Inferior parietal cortex (tissue), 1 donor: ENCODE data around the gene GMEB1.
"Not testable (repeated sequence)": the region's sequence is repeated elsewhere in the genome, so short reads cannot be mapped to it uniquely, and the experiment has no call there.

Source experiments
- DNase-seq: peaks from one replicate; pipeline ENCODE4 v3.0.0-alpha.2; 2016; ENCODE audit errors: extremely low spot score

GMEB1 gene, protein sequence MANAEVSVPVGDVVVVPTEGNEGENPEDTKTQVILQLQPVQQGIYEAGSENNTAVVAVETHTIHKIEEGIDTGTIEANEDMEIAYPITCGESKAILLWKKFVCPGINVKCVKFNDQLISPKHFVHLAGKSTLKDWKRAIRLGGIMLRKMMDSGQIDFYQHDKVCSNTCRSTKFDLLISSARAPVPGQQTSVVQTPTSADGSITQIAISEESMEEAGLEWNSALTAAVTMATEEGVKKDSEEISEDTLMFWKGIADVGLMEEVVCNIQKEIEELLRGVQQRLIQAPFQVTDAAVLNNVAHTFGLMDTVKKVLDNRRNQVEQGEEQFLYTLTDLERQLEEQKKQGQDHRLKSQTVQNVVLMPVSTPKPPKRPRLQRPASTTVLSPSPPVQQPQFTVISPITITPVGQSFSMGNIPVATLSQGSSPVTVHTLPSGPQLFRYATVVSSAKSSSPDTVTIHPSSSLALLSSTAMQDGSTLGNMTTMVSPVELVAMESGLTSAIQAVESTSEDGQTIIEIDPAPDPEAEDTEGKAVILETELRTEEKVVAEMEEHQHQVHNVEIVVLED

DNA sequence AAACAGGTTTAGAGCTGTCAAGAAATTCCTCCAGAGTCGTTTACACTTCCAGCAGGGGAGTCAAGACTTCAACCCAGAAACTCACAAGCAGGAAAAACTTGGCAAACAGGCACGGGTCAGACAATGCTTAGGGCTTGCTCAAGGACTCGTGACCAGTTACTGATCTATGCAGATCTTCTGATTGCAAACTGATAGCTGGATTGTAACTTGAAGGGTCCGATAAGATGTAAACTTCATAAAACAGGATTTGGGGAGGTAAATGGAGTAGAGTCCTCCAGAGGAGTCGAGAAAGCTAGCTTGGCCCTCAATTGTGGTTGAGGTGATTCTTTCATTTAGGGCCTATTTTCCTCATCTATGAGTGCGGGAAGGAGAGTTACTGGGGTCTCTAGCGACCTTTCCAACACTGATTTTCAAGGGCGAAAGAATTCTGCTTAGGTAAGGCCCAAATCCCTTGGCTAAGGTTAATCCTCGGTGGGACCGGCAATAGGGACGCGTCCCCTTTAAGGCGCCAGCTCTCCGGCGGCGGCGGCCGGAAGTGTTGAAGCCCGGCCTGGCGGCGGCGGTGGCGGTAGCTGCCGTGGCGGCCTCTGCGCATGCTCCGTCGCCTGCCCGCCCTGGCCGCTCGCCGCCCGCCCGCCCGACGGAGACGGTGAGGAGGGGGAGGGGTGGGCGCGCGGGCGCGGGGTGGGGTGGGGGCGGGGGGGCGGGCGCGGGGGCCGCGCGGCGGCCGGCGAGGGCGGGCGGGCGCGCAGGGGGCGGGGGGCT lies at the start of gene GMEB1:
GMEB1 (plus strand) TSS at position 594 of the 765 bp plus-strand sequence. CDS start 14,829 bp downstream, outside the sequence.
- DNase-seq = peak; percentile 89

DNA sequence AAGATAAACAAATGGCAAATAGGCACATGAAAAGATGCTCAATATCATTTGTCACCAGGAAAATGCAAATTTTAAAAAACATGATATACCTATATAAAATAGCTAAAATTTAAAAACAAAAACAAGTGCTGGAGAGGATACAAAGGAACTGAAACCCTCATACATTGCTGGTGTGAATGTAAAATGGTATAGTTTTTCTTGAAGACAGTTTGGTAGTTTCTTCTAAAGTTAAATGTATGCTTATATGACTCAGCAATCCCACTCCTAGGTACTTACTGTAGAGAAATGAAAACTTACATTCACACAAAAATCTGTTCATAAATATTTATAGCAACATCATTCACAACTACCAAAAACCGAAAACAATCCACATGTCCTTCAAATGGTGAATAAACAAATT lies 36.9 kb upstream of the GMEB1 start:
- no peak for DNase-seq

DNA sequence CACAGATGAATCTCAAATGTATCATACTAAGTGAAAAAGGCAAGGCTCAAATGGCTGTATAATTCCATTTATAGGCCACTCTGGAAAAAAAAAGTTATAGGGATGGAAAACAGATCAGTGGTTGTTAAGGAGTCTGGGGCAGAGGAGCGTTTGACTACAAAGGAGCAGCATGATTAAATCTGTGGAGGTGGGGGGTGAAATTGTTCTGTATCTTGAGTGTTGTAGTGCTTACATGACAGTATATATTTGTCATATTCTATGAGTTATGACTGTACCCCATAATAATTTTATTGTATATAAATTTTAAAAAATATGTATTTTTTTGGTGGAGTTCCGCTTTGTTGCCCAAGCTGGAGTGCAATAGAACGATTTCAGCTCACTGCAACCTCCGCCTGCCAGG lies 36.0 kb upstream of the GMEB1 start:
- no peak for DNase-seq

DNA sequence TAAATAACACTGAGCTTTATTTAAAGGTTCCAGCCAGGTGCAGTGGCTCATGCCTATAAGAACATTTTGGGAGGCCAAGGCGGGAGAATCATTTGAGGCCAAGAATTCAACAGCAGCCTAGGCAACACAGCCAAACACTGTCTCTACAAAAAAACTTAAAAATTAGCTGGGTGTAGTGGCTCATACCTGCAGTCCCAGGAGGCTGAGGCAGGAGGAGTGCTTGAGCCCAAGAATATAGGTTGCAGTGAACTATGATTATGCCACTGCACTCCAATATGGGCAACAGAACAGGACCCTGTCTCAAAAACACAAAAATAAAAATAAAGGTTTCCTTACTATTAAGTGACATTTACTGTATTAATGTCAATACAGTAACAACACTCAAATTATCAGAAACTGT lies 27.8 kb upstream of the GMEB1 start:
- no peak for DNase-seq

DNA sequence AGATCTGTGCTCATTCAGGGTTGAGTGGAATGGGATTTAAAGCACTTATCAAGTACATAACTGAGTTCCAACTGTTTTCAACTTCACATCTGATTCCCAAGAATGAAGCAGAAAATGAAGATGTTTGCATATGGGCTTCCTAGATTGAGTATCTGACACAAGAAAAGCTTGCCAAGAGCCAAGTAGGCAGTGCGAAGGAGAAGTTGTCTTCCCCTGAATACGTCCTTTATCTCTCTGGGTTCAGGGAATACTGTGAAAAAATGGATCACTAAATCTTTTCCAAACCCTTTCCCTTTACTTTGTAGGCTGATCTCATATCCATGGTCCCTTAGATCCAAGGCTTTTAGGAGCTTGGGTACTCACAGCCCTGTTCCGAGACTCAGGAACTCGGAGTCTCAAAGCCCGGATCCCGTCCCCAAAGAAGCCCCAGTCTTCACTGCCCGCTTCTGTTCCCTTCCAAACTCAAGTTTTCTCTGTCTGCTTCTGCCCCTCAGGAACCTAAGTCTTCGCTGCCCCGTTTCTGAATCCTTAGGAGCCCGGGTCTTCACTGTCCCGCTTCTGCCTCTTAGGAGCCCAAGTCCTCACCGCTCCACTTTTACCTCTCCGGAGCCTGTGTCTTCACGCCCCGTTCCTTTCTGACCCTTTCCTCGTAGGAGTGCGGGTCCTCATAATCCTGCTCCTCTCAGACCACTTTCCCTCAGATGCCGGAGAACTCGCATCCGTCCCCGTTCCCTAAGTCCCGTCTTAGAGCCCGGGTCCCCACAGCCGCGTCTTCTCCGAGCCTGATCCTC lies 26.3 kb upstream of the GMEB1 start:
- no peak for DNase-seq

DNA sequence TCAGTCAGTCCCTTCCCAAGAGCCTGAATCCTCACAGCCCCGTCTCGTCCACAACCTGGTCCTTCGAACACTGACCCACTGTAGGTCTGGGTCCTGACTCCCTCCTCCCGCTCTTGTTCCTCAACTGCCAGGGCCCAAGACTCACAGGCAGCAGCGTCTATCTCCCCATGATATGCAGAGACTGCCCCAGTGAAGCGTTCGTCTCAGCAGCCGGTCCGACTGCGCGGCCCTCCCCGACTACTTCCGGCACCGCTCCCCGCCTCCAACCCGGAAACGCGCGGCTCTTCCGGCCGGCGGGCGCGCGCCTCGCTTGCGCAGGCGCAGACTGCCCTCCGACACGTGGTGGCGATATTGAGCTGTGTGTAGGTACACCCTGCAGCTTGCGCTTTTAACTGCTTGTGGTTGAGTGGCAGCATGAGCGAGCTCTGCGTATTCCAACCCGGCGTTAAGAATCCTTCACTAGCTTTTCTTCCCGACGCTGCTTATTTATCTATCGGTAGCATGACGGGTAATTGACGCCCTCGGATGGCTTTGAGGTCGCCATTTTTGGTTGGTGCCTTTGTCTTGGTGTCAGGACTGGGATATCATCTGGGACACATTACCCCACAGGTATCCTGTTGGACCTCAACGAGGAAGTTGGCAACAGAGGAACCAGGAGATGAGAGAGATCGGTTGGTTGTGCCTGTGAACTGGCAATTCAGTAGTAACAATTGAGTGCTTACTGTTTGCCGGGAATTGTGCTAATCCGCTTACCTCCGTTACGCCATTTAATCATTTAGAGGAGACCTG lies 25.5 kb upstream of the GMEB1 start, which contains the start of gene TAF12:
TAF12 (minus strand) TSS at position 221 of the 789 bp plus-strand sequence. CDS start 20,986 bp downstream, outside the sequence.
- DNase-seq = peak; percentile 97

DNA sequence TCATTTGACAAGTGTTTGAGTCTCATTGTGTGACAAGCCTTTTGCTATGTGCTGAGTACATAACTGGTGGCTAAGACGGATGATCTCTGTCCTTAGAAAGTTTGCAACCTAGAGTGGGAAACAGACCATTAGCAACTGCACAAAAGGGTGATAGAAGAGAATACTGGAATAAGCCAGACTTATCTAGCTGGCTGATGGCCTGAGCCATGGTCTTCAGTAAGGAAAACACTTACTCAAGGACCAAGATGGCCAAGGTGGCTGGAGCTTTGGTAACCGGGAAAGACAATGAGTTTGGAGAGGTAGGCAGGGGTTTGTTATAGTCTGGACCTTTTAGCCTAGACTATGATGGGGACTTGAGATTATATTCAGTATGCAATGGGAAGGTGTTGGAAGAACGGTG lies 24.1 kb upstream of the GMEB1 start:
- no peak for DNase-seq

DNA sequence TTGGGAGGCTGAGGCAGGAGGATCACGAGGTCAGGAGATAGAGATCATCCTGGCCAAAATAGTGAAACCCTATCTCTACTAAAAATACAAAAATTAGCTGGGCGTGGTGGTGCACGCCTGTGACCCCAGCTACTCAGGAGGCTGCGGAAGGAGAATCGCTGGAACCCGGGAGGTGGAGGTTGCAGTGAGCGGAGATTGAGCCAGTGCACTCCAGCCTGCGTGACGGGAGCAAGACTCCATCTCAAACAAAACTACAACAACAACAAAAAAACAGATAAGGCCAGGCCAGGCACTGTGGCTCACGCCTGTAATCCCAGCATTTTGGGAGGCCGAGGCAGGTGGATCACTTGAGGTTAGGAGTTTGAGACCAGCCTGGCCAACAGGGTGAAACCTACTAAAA lies 23.2 kb upstream of the GMEB1 start:
- not testable (repeated sequence) for DNase-seq

DNA sequence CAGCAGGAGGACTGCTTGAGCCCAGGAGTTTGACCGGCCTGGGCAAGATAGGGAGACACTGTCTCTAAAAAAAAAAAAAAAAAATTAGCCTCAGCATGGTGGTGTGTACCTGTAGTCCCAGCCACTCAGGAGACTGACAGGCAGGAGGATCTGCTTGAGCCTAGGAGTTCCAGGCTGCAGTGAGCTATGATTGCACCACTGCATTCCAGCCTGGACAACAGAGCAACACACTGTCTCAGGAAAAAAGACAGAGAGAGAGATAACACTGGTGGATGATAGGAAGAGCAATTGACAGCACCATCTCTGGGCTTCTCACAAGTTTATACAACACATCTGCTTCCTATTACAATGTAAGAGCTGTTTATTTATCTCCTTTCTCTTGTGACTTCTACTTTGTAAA lies 22.5 kb upstream of the GMEB1 start:
- no peak for DNase-seq

DNA sequence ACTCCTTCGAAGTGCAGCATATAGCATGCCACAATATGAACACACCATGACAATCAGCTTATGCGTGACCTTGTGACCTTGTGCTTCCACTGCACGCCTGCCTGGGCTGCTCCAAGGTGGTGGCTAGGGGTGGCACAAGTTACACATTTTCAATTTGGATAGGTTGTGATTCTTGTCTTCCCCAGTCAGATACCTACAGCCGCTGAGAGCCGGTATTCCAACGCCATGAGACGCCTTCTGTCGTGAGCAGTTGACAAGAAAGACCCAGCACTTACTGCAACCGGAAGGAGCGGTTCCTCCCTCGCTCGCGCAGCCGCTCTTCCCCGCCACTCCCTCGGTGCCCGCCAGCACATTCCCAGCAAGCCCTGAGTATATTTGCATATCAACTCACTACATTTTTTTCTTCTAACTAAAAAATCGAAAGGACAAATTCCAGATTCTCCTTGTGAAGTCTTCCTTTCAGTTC lies 20.5 kb upstream of the GMEB1 start:
- no peak for DNase-seq

DNA sequence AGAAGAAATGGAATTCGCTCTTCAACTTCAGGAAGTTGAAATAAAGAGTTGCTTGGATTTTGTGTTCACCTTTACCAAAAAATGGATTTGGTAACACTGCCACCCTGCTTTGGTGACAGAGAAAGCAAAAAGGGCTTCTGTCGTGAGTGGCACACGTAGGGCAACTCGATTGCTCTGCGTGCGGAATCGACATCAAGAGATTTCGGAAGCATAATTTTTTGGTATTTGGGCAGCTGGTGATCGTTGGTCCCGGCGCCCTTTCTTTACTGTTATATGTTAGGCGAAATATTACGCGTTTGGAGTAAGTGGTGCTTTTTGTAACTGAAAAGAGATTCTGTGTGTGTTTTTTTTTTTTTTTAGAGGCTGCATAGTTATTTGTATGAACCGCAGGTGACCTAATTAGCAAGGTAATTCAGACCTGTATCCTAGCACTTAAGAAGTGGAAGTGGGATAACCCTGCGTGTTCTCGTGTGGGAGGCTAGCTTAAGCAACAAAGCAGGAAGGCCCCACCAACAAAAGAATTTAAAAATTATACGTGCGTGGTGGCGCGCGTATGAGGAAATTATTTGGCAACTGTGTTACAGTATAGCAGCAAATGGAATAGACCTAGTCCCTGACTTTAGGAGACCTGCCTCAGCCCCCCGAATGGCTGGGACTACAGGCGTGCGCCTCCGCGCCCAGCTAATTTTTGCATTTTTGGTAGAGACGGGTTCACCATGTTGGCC lies 19.9 kb upstream of the GMEB1 start, which contains the start of gene RNU11:
RNU11 (plus strand) TSS at position 127 of the 725 bp plus-strand sequence.
- peak; percentile 97 for DNase-seq

DNA sequence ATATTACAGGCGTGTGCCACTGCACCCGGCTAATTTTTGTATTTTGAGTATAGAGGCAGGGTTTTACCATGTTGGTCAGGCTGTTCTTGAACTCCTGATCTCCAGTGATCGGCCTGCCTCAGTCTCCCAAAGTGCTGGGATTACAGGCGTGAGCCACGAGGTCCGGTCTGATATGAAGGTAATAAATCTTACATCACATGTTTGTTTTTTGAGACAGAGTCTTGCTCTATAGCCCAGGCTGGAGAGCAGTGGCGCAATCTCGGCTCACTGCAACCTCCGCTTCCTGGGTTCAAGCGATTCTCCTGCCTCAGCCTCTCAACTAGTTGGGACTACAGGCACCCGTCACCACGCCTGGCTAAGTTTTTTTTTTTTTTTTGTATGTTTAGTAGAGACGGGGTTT lies 15.5 kb upstream of the GMEB1 start:
- DNase-seq = not testable (repeated sequence)

DNA sequence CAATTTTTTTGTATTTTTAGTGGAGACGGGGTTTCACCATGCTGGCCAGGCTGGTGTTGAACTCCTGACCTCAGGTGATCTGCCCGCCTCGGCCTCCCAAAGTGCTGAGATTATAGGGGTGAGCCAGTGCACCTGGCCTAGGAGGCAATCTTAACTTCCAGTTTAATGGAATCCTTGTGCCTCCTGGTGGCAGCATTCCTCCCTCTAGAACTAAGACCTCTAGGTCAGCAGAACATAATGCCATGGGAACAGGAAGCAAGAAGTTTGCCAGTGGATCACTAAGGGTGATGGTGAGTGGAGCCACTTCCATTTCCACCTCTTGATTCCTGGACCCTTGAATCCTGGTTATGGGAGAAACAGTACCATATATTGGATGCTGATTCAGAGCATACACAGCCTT lies 14.7 kb upstream of the GMEB1 start:
- DNase-seq = not testable (repeated sequence)

DNA sequence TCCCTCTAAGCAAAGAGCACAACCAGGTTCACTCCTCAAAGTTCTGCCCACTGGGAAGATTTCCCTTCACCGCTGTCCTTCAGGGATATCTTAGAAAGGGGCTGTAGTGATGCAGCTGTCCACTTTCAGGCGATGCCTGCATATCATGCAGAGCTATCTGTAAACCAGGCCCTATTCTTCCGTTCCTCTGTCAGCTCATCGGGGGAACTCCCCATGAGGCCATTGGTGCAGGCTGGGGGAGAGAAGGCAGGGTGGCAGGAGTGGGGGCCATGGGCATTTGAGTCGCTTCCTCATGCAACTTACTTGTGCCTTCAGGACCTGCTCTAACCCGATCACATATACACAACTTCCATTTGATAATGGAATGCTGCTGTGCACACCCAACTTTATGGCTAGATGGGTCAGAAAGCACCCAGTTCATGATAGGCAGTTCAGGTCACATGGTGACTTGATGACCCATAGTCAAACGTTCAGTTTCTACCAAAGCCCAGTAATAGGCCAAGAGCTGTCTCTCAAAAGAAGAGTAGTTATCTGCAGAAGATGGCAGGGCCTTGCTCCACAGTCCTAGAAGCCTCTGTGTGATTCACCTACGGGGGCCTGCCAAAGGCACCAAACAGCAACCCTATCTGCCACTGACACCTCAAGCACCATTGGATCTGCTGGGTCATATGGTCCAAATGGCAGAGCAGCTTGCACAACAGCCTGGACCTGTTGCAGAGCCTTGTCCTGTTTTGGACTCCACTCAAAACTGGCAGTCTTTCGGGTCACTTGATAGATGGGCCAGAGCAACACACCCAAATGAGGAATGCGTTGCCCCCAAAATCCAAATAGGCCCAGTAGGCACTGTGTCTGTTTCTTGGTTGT lies 12.9 kb upstream of the GMEB1 start:
- DNase-seq = not testable (repeated sequence)

DNA sequence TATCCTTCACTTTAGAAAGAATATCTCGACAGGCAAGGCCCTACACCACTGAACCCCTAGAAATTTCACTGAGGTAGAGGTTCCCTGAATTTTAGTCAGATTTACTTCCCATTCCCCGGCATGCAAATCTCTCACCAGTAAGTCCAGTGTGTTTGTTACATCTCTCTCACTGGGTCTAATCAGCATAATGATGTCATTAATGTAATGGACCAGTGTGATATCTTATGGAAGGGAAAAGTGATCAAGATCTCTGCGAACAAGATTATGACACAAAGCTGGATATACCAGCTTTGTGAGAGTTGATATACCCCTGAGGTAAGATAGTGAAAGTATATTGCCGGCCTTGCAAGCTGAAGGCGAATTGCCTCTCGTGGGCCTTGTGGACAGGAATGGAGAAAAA lies 12.2 kb upstream of the GMEB1 start:
- DNase-seq = no peak

DNA sequence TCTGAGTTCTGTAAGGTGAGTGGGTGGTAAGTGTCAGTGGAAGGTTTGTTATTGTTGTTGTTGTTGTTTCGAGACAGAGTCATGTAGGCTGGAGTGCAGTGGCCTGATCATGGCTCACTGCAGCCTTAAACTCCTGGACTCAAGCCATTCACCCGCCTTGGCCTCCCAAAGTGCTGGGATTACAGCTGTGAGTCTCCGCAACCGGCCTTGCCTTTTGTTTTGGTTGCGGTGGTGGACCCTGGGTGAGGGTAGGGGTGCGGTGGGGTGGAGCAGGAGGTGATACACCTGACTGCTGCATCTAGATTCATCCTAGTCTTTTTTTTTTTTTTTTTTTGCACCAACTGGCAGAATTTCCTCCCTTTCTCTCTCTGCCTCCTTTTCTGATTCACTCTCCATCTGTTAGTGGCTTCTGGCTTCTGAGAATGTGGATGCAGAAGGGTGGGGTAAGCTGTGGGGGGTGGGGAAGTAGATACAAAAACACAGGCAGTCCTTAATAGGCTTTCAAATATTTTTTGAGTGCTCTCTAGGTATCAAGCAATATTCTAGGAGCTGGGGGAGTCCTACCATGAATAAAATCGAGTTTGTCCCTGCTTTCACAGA lies 4.6 kb upstream of the GMEB1 start:
- DNase-seq = no peak

DNA sequence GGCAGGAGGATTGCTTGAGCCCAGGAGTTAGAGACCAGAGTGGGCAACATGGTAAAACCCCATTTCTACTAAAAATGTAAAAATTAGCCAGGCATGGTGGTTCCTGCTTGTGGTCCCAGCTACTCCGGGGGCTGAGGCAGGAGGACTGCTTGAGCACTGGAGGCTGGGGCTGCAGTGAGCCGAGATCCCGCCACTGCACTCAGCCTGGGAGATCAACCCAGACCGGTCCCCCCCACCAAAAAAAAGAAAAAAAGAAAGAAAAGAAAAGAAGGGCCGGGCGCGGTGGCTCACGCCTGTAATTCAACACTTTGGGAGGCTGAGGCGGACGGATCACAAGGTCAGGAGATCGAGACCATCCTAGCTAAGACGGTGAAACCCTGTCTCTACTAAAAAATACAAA lies 1.8 kb upstream of the GMEB1 start:
- no peak for DNase-seq

DNA sequence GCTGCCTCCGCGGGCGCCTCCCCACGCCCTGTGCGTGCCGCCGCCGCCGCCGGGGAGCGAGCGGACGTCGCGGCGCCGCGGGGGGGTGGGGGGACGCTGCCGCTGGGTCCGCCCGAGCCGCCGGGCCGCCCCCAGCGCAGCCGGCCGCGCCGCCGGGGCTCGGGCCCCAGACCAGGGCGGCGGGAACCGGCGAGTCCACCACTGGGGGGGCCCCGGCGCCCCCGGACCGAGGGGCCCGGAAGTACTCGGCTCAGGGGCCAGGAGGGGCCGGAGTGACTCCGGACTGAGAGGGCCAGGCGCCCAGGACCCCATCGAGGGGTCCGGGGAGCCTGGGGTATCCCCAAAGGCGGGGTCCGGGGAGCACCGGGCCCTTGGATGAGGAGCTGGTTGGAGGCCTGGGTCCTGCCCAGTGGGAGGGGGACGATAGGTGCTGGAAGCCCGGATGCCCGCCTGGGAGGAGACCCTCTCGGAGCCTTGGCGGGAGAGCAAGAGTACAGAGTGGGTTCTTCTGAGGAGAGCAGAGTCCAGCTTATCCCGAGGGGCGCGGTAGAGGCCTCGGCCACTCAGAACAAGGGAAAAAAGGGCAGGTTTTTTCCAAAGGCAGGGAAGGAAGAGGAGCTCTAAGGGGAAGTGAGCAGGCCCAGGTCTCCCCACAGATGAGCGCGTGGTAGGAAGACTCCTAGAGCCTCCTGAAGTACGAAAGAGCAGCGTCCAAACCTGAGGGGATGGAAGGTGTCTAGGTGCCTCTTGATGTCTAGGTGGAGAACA lies 556 bp downstream of the GMEB1 start:
- peak; percentile 28 for DNase-seq
